ENCODE measurements around the gene ATP2C2.

DNA sequence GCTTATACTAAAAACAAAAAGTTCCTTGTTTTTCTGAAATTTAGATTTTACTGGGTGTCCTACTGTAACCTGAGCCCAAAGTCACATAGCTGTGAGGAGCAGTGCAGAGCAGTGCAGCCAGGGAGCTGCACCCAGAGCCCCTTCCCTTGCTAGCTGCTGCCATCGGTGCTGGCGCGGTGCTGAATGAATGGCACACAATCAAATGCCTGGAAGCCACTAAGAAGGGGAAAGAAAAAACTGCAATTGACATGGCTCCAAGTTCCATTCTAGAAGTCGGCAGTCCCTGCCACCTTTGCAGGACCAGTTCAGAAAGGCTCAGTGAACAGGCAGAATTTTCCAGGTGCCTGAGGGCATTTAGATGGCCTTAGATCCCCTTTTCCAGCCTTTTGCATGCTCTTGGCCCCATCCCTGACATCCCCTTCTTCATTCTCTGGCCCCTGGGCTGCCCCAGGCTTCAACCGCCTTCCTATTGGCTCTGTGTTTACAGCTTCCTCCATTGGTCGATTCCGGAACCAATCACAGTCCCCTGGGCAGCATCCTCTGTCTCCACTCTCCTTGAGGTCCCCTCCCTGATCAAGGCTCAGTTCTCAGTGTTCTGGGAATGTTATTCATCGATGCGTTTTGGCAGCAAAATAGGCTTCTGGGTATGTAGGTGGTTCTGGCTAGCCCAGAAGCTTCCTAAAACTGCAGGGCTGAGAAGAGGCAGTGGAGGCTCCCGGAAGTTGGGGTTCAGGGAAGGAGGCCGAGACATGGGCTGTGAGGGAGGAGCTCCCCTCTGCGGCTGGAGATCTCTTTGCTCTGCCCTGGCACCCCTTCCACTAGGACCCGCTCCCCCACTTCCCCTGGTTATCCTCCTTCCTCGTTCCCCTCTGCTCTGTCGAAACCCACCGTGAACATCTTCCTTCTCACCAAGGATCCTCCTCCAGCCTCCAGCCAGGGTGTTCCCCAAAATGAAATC is 37.9 kb downstream of the ATP2C2 start:
- TF ChIP-seq CTCF (IDR thresholded peaks at IDR 0.05) (no peak), POLR2A (IDR thresholded peaks at IDR 0.05) (no peak)
